ENCODE results near the gene RHOA. TPM values are rescaled to one million over a fixed set of nuclear protein-coding genes. Genes with fewer than 3 reads are reported as not detected.
"Not testable (repeated sequence)": the region's sequence is repeated elsewhere in the genome, so short reads cannot be mapped to it uniquely, and the experiment has no call there.

Gene RHOA
- total and polyA plus RNA-seq, 2 experiments from 2014 or later, result 781 to 996 TPM

GRCh38 chr3:49352890-49353421, 58.8 kb downstream of the RHOA start:
- no peaks in the 10 kb centered on the region for H4K20me1 ChIP-seq (ENCODE audit: insufficient read depth)
- no peaks in the 10 kb centered on the region for H3K9me2 ChIP-seq (ENCODE audit: insufficient read depth)
- H3K9ac ChIP-seq, result no peak overlapping the region
- peaks cover 42% of the 10 kb centered on the region for H3F3A ChIP-seq (ENCODE audit: insufficient read depth)
- in situ Hi-C loops (cut with MboI), result no loop called here
- H3K9me3 ChIP-seq (ENCODE audit: low read depth), result no peaks in the 10 kb centered on the region
- H3K79me2 ChIP-seq (ENCODE audit: insufficient read depth), result peaks cover 25% of the 10 kb centered on the region
- peak; percentile 18 for DNase-seq
- peaks cover 34% of the 10 kb centered on the region for H3K4me1 ChIP-seq (ENCODE audit: insufficient read depth)
- TF ChIP-seq EZH2 (IDR thresholded peaks at IDR 0.05; ENCODE audit: insufficient read depth, poor library complexity, severe bottlenecking) (no peak), EZH2phosphoT487 (IDR thresholded peaks at IDR 0.05; ENCODE audit: insufficient read depth, low read depth) (no peak)
- peak overlapping the region; percentile 87 for H3K27ac ChIP-seq
- no peaks in the 10 kb centered on the region for H3K27me3 ChIP-seq (replicated peaks; ENCODE audit: insufficient read depth)
- no peak overlapping the region for H3K4me3 ChIP-seq
- no peak overlapping the region for H2AFZ ChIP-seq
- peaks cover 7% of the 10 kb centered on the region for H3K36me3 ChIP-seq (ENCODE audit: low read depth)
- no peak overlapping the region for H3K4me2 ChIP-seq (ENCODE audit: unreplicated experiment)
- 97 to 99% methylated on average over 5 of the region's 5 CpGs for WGBS, 2 experiments (ENCODE audit: low coverage in 1 of 2, low lambda C conversion rate in 2 of 2, missing lambda C conversion rate in 2 of 2)

DNA sequence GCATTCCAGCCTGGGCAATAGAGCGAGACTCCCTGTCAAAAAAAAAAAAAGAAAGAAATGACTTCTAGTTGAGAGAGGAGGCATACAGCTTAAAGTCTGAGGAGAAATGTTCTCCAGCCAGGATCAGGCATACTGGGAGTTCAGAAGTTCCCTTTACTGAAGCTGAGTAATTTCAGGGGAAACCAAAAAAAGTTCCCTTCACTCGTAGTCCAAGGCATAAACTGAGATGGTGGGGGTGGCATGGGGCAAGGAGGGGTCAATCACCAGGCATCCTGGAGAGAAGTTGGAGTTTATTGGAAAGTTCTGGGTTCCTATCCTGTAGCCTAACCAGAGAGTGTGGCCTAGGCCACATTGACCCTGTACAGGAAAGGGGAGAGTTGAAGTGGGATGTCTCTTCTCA, 59.5 kb downstream of the RHOA start:
- Histone ChIP-seq H3K36me3 (ENCODE audit: low read depth) (peaks cover 7% of the 10 kb centered on the region), H3F3A (ENCODE audit: insufficient read depth) (peaks cover 44% of the 10 kb centered on the region), H4K20me1 (ENCODE audit: insufficient read depth) (no peaks in the 10 kb centered on the region), H3K9ac (peak overlapping the region; percentile 42; the same call in 1 of the 2 replicates), H3K27ac (peak overlapping the region; percentile 87), H2AFZ (no peak overlapping the region), H3K27me3 (replicated peaks; ENCODE audit: insufficient read depth) (no peaks in the 10 kb centered on the region), H3K9me2 (ENCODE audit: insufficient read depth) (no peaks in the 10 kb centered on the region), H3K4me2 (ENCODE audit: unreplicated experiment) (peak overlapping the region; percentile 56), H3K9me3 (ENCODE audit: low read depth) (no peaks in the 10 kb centered on the region), H3K4me1 (ENCODE audit: insufficient read depth) (peaks cover 35% of the 10 kb centered on the region), H3K4me3 (0 out of 2 replicates have a peak overlapping the region, but pooled peaks have one; percentile 2), H3K79me2 (ENCODE audit: insufficient read depth) (peaks cover 22% of the 10 kb centered on the region)
- 50 to 52% methylated on average over 2 of the region's 2 CpGs for WGBS, 2 experiments (ENCODE audit: low coverage in 1 of 2, low lambda C conversion rate in 2 of 2, missing lambda C conversion rate in 2 of 2)
- in situ Hi-C loops (cut with MboI), result no loop called here
- peak; percentile 17 for DNase-seq
- TF ChIP-seq EZH2 (IDR thresholded peaks at IDR 0.05; ENCODE audit: insufficient read depth, poor library complexity, severe bottlenecking), result no peak
- no peak for TF ChIP-seq EZH2phosphoT487 (IDR thresholded peaks at IDR 0.05; ENCODE audit: insufficient read depth, low read depth)

DNA sequence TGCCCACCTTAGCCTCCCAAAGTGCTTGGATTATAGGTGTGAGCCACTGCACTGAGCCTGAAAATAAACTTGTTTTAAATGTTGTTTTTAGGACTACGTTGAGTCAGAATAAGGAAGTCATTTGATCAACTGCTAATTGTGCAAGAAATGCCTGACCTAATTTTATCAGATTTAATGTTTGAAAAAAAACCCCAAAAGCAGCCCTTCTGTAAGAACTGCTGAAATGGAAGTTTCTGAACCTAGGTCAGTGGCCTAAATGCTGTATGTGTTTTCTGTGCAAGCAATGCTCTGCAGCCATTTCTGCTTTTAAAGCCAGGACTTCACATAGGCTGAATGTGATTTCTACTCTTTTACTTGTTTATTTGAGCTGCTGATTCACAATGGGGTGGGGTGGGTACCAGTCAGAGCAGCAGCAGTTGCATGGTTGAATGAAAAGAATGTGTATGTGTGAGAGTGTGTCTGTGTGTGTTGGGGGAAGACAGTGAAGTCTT, 60.2 kb downstream of the RHOA start:
- no peaks in the 10 kb centered on the region for H3K9me3 ChIP-seq (ENCODE audit: low read depth)
- H3K4me2 ChIP-seq (ENCODE audit: unreplicated experiment), result peak overlapping the region; percentile 56
- in situ Hi-C loops (cut with MboI), result no loop called here
- no peaks in the 10 kb centered on the region for H4K20me1 ChIP-seq (ENCODE audit: insufficient read depth)
- H3K79me2 ChIP-seq (ENCODE audit: insufficient read depth), result peaks cover 15% of the 10 kb centered on the region
- H3K9ac ChIP-seq, result peak overlapping the region; percentile 42
- WGBS, 2 experiments (ENCODE audit: low coverage in 1 of 2, low lambda C conversion rate in 2 of 2, missing lambda C conversion rate in 2 of 2), result 0% methylated on average over 1 of the region's 1 CpG
- H3K36me3 ChIP-seq (ENCODE audit: low read depth), result peaks cover 6% of the 10 kb centered on the region
- H3K4me1 ChIP-seq (ENCODE audit: insufficient read depth), result peaks cover 38% of the 10 kb centered on the region
- no peaks in the 10 kb centered on the region for H3K9me2 ChIP-seq (ENCODE audit: insufficient read depth)
- no peaks in the 10 kb centered on the region for H3K27me3 ChIP-seq (replicated peaks; ENCODE audit: insufficient read depth)
- H2AFZ ChIP-seq, result peak overlapping the region; percentile 37
- peak overlapping the region; percentile 87 for H3K27ac ChIP-seq
- TF ChIP-seq EZH2phosphoT487 (IDR thresholded peaks at IDR 0.05; ENCODE audit: insufficient read depth, low read depth), result no peak
- TF ChIP-seq EZH2 (IDR thresholded peaks at IDR 0.05; ENCODE audit: insufficient read depth, poor library complexity, severe bottlenecking), result no peak
- DNase-seq, result peak; percentile 88
- H3F3A ChIP-seq (ENCODE audit: insufficient read depth), result peaks cover 51% of the 10 kb centered on the region
- peak overlapping the region; percentile 14; the same call in 1 of the 2 replicates for H3K4me3 ChIP-seq

DNA sequence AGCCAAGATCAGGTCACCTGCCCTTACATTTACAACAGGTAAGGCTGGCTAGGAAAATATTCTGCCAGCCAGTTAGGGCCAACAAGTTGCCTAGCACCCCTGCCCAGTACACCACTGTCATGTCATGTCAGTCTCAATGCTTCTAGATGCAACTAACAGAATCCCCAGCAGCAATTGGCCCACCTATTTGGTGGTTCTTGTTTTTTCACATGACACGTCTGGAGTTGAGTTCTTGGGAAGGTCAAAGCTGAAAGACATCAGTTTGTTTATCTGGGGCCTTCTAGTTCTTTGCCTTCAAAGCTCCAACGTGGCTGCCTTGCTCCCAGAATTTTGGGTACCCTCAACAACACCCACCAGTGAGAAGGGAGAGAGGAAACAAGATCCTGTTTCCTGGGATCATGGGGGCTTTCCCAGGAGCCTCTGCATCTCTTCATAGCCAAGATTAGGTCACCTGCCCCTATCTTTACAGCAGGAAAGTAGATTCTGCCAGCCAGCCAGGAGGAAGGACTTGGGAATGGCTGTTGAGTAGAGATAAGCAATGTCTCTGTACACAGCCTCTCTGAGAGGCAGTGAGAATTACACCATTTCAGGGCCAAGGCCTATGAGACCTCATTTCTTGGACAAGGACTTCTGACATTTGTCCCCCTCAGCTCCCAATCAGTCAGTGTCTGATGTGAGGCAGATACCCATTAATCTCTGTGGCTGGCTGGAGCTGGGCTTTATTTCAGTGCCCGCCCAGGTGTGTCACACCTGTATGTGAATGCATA, 62.2 kb downstream of the RHOA start:
- no peak overlapping the region for H3K9ac ChIP-seq
- no peaks in the 10 kb centered on the region for H3K9me3 ChIP-seq (ENCODE audit: low read depth)
- no peak for DNase-seq
- no peaks in the 10 kb centered on the region for H3K79me2 ChIP-seq (ENCODE audit: insufficient read depth)
- H3K4me3 ChIP-seq, result no peak overlapping the region
- H3K27me3 ChIP-seq (replicated peaks; ENCODE audit: insufficient read depth), result no peaks in the 10 kb centered on the region
- no peak for TF ChIP-seq EZH2phosphoT487 (IDR thresholded peaks at IDR 0.05; ENCODE audit: insufficient read depth, low read depth)
- TF ChIP-seq EZH2 (IDR thresholded peaks at IDR 0.05; ENCODE audit: insufficient read depth, poor library complexity, severe bottlenecking), result no peak
- in situ Hi-C loops (cut with MboI), result no loop called here
- no peak overlapping the region for H3K27ac ChIP-seq
- no peaks in the 10 kb centered on the region for H3K36me3 ChIP-seq (ENCODE audit: low read depth)
- no peaks in the 10 kb centered on the region for H4K20me1 ChIP-seq (ENCODE audit: insufficient read depth)
- peaks cover 43% of the 10 kb centered on the region for H3F3A ChIP-seq (ENCODE audit: insufficient read depth)
- no peak overlapping the region for H3K4me2 ChIP-seq (ENCODE audit: unreplicated experiment)
- 49 to 53% methylated on average over 3 of the region's 3 CpGs for WGBS, 2 experiments (ENCODE audit: low coverage in 1 of 2, low lambda C conversion rate in 2 of 2, missing lambda C conversion rate in 2 of 2)
- no peak overlapping the region for H2AFZ ChIP-seq
- H3K4me1 ChIP-seq (ENCODE audit: insufficient read depth), result peaks cover 48% of the 10 kb centered on the region
- no peaks in the 10 kb centered on the region for H3K9me2 ChIP-seq (ENCODE audit: insufficient read depth)

- H3K9me2 ChIP-seq (ENCODE audit: insufficient read depth); H2AFZ ChIP-seq; H3K27me3 ChIP-seq (replicated peaks; ENCODE audit: insufficient read depth); H3K36me3 ChIP-seq (ENCODE audit: low read depth); H3K9me3 ChIP-seq (ENCODE audit: low read depth); H4K20me1 ChIP-seq (ENCODE audit: insufficient read depth); DNase-seq; in situ Hi-C loops (cut with MboI); H3K4me3 ChIP-seq; H3K27ac ChIP-seq; H3K4me2 ChIP-seq (ENCODE audit: unreplicated experiment); H3K9ac ChIP-seq; H3K79me2 ChIP-seq (ENCODE audit: insufficient read depth): not testable (repeated sequence)
- 96% methylated on average over 10 to 12 of the region's 12 CpGs for WGBS, 2 experiments (ENCODE audit: low coverage in 1 of 2, low lambda C conversion rate in 2 of 2, missing lambda C conversion rate in 2 of 2)
- peaks cover 35% of the 10 kb centered on the region for H3F3A ChIP-seq (ENCODE audit: insufficient read depth)
- peaks cover 48% of the 10 kb centered on the region for H3K4me1 ChIP-seq (ENCODE audit: insufficient read depth)
Observed at GRCh38 chr3:49348361-49348760, 63.4 kb downstream of the RHOA start.
